Measurements from ENCODE around the gene SCN4A.

GRCh38 chr17:64016974-64017373 lies 44.3 kb upstream of the SCN4A start:
- no peak for TF ChIP-seq CTCF (conservative IDR thresholded peaks at IDR 0.05 in 1 of 2, IDR thresholded peaks at IDR 0.05 in 1 of 2; ENCODE audit: extremely low read depth in 1 of 2, insufficient read depth in 1 of 2, low read depth in 1 of 2, low read length in 2 of 2)
- no peak for TF ChIP-seq EZH2 (IDR thresholded peaks at IDR 0.05; ENCODE audit: borderline replicate concordance, low read length)
